Endothelial cell of umbilical vein (primary cell): ENCODE results near the gene NFIA. TPM values are rescaled to one million over a fixed set of nuclear protein-coding genes. Genes with fewer than 3 reads are reported as not detected.

ENCODE experiments used
- BruUV-seq: library from RNA; stranded (reverse); fragments of 400-500 nt; replicated peaks from 2 replicates; lab custom pipeline; 2021; lab: Mats Ljungman, UMichigan
- CTCF ChIA-PET: fragments of 300-600, 350-600 bp; sonication (Branson Sonifier 250); formaldehyde crosslinking; loops from one replicate; lab custom pipeline; 2021; ENCODE audit warnings: antibody characterized with exemption, inconsistent platforms; lab: Charles Lee
- POLR2A ChIA-PET: fragments of 300-600, 350-600 bp; sonication (Branson Sonifier 250); formaldehyde crosslinking; loops from one replicate; lab custom pipeline; 2021; ENCODE audit warnings: antibody characterized with exemption, inconsistent platforms; lab: Charles Lee
- DNase-seq: peaks from one replicate; pipeline ENCODE4 v3.0.0-alpha.2; 2011; ENCODE audit warnings: low read depth, low spot score
- FAIRE-seq: peaks from 2 replicates; lab custom pipeline; 2011; peaks lifted over from hg19 to GRCh38; lab: Jason Lieb, UNC
- H2AFZ ChIP-seq: 2 replicates; pipeline ENCODE4 v1.6.0; 2012; ENCODE audit warnings: low read depth, low read length, control low read depth, inconsistent platforms
- H3K27ac ChIP-seq: 2 replicates; pipeline ENCODE4 v1.5.1; 2011; ENCODE audit warnings: low read depth, mild to moderate bottlenecking, control low read depth, low read length, moderate library complexity; ENCODE audit not compliant: insufficient read depth
- H3K27me3 ChIP-seq, 2 experiments: 2 replicates each; pipeline versions ENCODE4 v1.6.0 to v1.6.1; 2011; ENCODE audit warnings: low read length in 2 of 2, mixed read lengths in 1 of 2; ENCODE audit not compliant: control insufficient read depth in 2 of 2, insufficient read depth in 2 of 2
- H3K36me3 ChIP-seq, 2 experiments: 2 replicates in 1 of 2; 3 replicates in 1 of 2; pipeline ENCODE4 v1.5.1; 2011; ENCODE audit warnings: low read length in 2 of 2, mild to moderate bottlenecking in 1 of 2, moderate library complexity in 1 of 2; ENCODE audit not compliant: control insufficient read depth in 2 of 2, insufficient read depth in 2 of 2; ENCODE audit errors: extremely low read depth in 1 of 2
- H3K4me1 ChIP-seq: 3 replicates; pipeline ENCODE4 v1.5.1; 2011; ENCODE audit warnings: mild to moderate bottlenecking, low read length; ENCODE audit not compliant: control insufficient read depth, insufficient read depth; ENCODE audit errors: extremely low read depth
- H3K4me2 ChIP-seq: 2 replicates; pipeline ENCODE4 v1.6.1; 2011; ENCODE audit warnings: low read length, control low read depth, mixed read lengths; ENCODE audit not compliant: insufficient read depth
- H3K4me3 ChIP-seq, 3 experiments: fragments of 200-600 bp in 1 of 3; sonication (generic), shearing (Covaris generic) in 1 of 3; replicated peaks in 1 of 3; 2 replicates each; pipeline ENCODE4 v1.5.1; 2011 to 2016; ENCODE audit warnings: control low read depth in 3 of 3, low read length in 3 of 3, mild to moderate bottlenecking in 2 of 3, inconsistent platforms in 1 of 3, low read depth in 1 of 3, moderate library complexity in 1 of 3; ENCODE audit not compliant: insufficient read depth in 1 of 3
- H3K79me2 ChIP-seq: 2 replicates; pipeline ENCODE4 v1.6.0; 2012; ENCODE audit warnings: low read length, inconsistent platforms; ENCODE audit not compliant: control insufficient read depth, insufficient read depth
- H3K9ac ChIP-seq: replicated peaks from 2 replicates; pipeline ENCODE3; 2011; ENCODE audit warnings: low read length, control low read depth; ENCODE audit not compliant: insufficient read depth; ENCODE audit errors: extremely low read depth
- H3K9me1 ChIP-seq: replicated peaks from 3 replicates; pipeline ENCODE4 v1.6.0; 2011; ENCODE audit warnings: mild to moderate bottlenecking, low read length; ENCODE audit not compliant: control insufficient read depth, insufficient read depth; ENCODE audit errors: extremely low read depth
- H3K9me3 ChIP-seq: replicated peaks from 2 replicates; pipeline ENCODE4 v1.5.1; 2012; ENCODE audit warnings: low read length, inconsistent platforms; ENCODE audit not compliant: control insufficient read depth, insufficient read depth
- H4K20me1 ChIP-seq: replicated peaks from 2 replicates; pipeline ENCODE3; 2011; ENCODE audit warnings: mild to moderate bottlenecking, low read length; ENCODE audit not compliant: control insufficient read depth, insufficient read depth; ENCODE audit errors: extremely low read depth
- CTCF ChIP-seq, 2 donors: IDR thresholded peaks; 1 replicate in 1 of 2; 2 replicates in 1 of 2; pipeline ENCODE4 v1.5.1; 2011; ENCODE audit warnings: low read length in 2 of 2, mild to moderate bottlenecking in 2 of 2, moderate library complexity in 2 of 2, control low read depth in 1 of 2, inconsistent platforms in 1 of 2, low read depth in 1 of 2; ENCODE audit not compliant: insufficient read depth in 1 of 2; ENCODE audit errors: extremely low read depth in 1 of 2
- EZH2 ChIP-seq: IDR thresholded peaks from 2 replicates; pipeline ENCODE4 v1.6.1; 2012; ENCODE audit warnings: borderline replicate concordance, low read depth, mild to moderate bottlenecking, moderate library complexity, low read length, inconsistent platforms; ENCODE audit not compliant: severe bottlenecking
- FOS ChIP-seq: IDR thresholded peaks from 2 replicates; pipeline ENCODE4 v1.6.1; 2011; ENCODE audit warnings: mild to moderate bottlenecking, low read length, moderate library complexity, borderline replicate concordance; ENCODE audit not compliant: insufficient read depth
- GATA2 ChIP-seq: IDR thresholded peaks from 2 replicates; pipeline ENCODE4 v1.7.0; 2011; ENCODE audit warnings: low read depth, mild to moderate bottlenecking, moderate library complexity, mixed read lengths, low read length; ENCODE audit not compliant: insufficient read length, insufficient read depth
- JUN ChIP-seq: IDR thresholded peaks from 2 replicates; pipeline ENCODE4 v1.6.1; 2011; ENCODE audit warnings: borderline replicate concordance, low read depth; ENCODE audit not compliant: insufficient read length, insufficient read depth
- MAX ChIP-seq: IDR thresholded peaks from 2 replicates; pipeline ENCODE4 v1.6.1; 2011; ENCODE audit not compliant: insufficient read depth, insufficient read length
- MYC ChIP-seq: IDR thresholded peaks from one replicate; pipeline ENCODE4 v1.6.1; 2011; ENCODE audit warnings: mild to moderate bottlenecking, low read depth, low read length
- POLR2A ChIP-seq: IDR thresholded peaks from 2 replicates; pipeline ENCODE4 v1.6.1; 2012; ENCODE audit warnings: low read depth, mild to moderate bottlenecking, control low read depth, low read length
- POLR2AphosphoS5 ChIP-seq: IDR thresholded peaks from 2 replicates; pipeline ENCODE4 v1.6.1; 2012; ENCODE audit warnings: low read depth, mild to moderate bottlenecking, control low read depth, low read length, moderate library complexity; ENCODE audit not compliant: insufficient read depth
- dilution Hi-C: fragments of 300-500 bp; cut with MboI; formaldehyde crosslinking; loops from one replicate; pipeline ENCODE4 v1.15.0; 2019; ENCODE audit warnings: low sequenced_read_pairs; ENCODE audit not compliant: extremely low pct_ligation_motif_present
- intact Hi-C: fragments of 100-400 bp; cut with micrococcal nuclease; formaldehyde crosslinking; loops from one replicate; pipeline ENCODE4 v1.10.0; 2022
- polyA plus RNA-seq, 4 experiments: library from polyadenylated mRNA; depleted of rRNA in 3 of 4; stranded (reverse) in 3 of 4; unstranded in 1 of 4; fragments of >200 nt; gene quantifications; 2 replicates each; pipeline versions ENCODE4 v1.2.1 to v1.2.3, GENCODE V29; 2011 to 2012; ENCODE audit warnings: missing spikeins in 1 of 4
- total RNA-seq: library from RNA; stranded (reverse); gene quantifications from 2 replicates; pipeline ENCODE4 v1.2.3, GENCODE V29; 2021

Gene NFIA
- total and polyA plus RNA-seq, 2 donors (not counting 3 experiments of a cell fraction or from before 2014, with no cell fraction given) = 25.5 to 47.0 TPM

GRCh38 chr1:61294930-61295329, 212.6 kb downstream of the NFIA start:
- no peak overlapping the region for H3K9ac ChIP-seq

More at GRCh38 chr1:61294930-61295329, 212.6 kb downstream of the NFIA start:
- FAIRE-seq = no peak
- Histone ChIP-seq H3K9me1 (no peaks in the 10 kb centered on the region), H3K36me3 (no peaks in the 10 kb centered on the region), H3K79me2 (no peaks in the 10 kb centered on the region), H3K4me2 (no peak overlapping the region), H3K9me3 (no peaks in the 10 kb centered on the region), H3K27me3 (no peaks in the 10 kb centered on the region), H3K4me1 (no peaks in the 10 kb centered on the region), H3K4me3 (no peak overlapping the region), H4K20me1 (no peaks in the 10 kb centered on the region), H3K27ac (no peak overlapping the region), H2AFZ (no peak overlapping the region)
- dilution Hi-C loops (no loop called here), intact Hi-C loops (no loop called here)
- no peak for DNase-seq
- CTCF ChIA-PET = no interaction called here
- no TSS peak for BruUV-seq
- POLR2A ChIA-PET = no interaction called here
- TF ChIP-seq POLR2A (no peak), EZH2 (no peak), MAX (no peak), POLR2AphosphoS5 (no peak), GATA2 (no peak), FOS (no peak), JUN (no peak), MYC (no peak), CTCF (IDR thresholded peaks at IDR 0.05; ENCODE audit: extremely low read depth in 1 of 2, insufficient read depth in 1 of 2, low read depth in 1 of 2, low read length in 2 of 2) (no peak)
